Right forelimb (tissue), 1 donor: ENCODE measurements around the gene RHOBTB3.
A peak's percentile ranks its signal among the peaks of the same experiment; 100 is the strongest.
"Not testable (repeated sequence)": the region's sequence is repeated elsewhere in the genome, so short reads cannot be mapped to it uniquely, and the experiment has no call there.

Experiments
- DNase-seq: peaks from one replicate; pipeline ENCODE4 v3.0.0-alpha.2; 2018

The RHOBTB3 gene

GRCh38 chr5:95803271-95804148, 72.4 kb downstream of the RHOBTB3 start:
- no peak for DNase-seq

- DNase-seq, result no peak
These were observed 73.8 kb downstream of the RHOBTB3 start for GRCh38 chr5:95804736-95805539.

GRCh38 chr5:95806687-95807086, 75.6 kb downstream of the RHOBTB3 start:
- DNase-seq, result no peak

- DNase-seq, result no peak
These were observed 77.0 kb downstream of the RHOBTB3 start for GRCh38 chr5:95808013-95808685.

- DNase-seq, result peak; percentile 75
These were observed 77.7 kb downstream of the RHOBTB3 start for GRCh38 chr5:95808686-95809413.

GRCh38 chr5:95809414-95809960, 78.4 kb downstream of the RHOBTB3 start:
- DNase-seq, result no peak

GRCh38 chr5:95810305-95811125, 79.4 kb downstream of the RHOBTB3 start:
- DNase-seq, result no peak

- DNase-seq, result not testable (repeated sequence)
These were observed 79.9 kb downstream of the RHOBTB3 start for GRCh38 chr5:95811126-95811423.

- not testable (repeated sequence) for DNase-seq
These were observed 80.4 kb downstream of the RHOBTB3 start for GRCh38 chr5:95811461-95812073.

GRCh38 chr5:95812074-95812471, 80.9 kb downstream of the RHOBTB3 start:
- DNase-seq, result no peak

- not testable (repeated sequence) for DNase-seq
These were observed 81.9 kb downstream of the RHOBTB3 start for GRCh38 chr5:95813035-95813434.

- no peak for DNase-seq
These were observed 84.1 kb downstream of the RHOBTB3 start for GRCh38 chr5:95815155-95815729.

GRCh38 chr5:95816341-95816740, 85.2 kb downstream of the RHOBTB3 start:
- no peak for DNase-seq

GRCh38 chr5:95816776-95817175, 85.6 kb downstream of the RHOBTB3 start:
- DNase-seq, result no peak

GRCh38 chr5:95817430-95817829, 86.3 kb downstream of the RHOBTB3 start:
- no peak for DNase-seq

GRCh38 chr5:95818181-95819147, 87.3 kb downstream of the RHOBTB3 start:
- DNase-seq, result no peak

GRCh38 chr5:95821110-95822021, 90.2 kb downstream of the RHOBTB3 start:
- DNase-seq, result no peak

- peak; percentile 80 for DNase-seq
These were observed 91.0 kb downstream of the RHOBTB3 start for GRCh38 chr5:95822043-95822541.
